ENCODE results near the gene VDR.

VDR gene

DNA sequence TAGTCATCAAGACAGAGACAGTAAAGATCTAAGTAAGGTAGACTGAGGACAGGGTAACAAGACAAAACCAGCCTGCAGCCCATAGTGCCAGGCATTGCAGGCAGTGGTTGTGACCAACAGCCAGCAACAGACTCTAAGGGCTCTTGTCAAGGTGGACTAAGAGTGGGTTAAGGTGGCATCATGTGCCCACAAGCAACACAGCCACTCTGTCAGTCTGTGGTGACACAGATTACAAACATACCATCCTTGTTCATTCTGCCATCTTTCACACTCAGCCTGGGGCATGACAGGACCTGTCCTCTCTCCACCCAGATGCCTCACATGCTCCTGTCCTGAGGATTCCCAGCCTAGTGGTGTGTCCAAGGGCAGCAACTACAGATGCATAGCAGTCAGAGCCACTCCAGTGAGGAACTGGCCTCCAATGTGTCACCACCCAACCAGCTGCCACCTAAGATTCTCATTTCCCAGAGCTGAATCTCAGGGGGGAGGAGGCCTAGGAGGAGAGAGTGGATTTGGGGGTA lies 28.3 kb downstream of the VDR start:
- no peak overlapping the region for H3K27ac ChIP-seq
- no peak for TF ChIP-seq Cebpa-rat (IDR thresholded peaks at IDR 0.05)
- no peaks in the 10 kb centered on the region for H3K9me3 ChIP-seq
- H3K9ac ChIP-seq: no peak overlapping the region
- H3K4me3 ChIP-seq: no peak overlapping the region
- no peaks in the 10 kb centered on the region for H3K27me3 ChIP-seq
- no peak overlapping the region for H3K4me2 ChIP-seq
- no peaks in the 10 kb centered on the region for H4K20me1 ChIP-seq
- H3K4me1 ChIP-seq: peaks cover 18% of the 10 kb centered on the region
- H3K36me3 ChIP-seq: no peaks in the 10 kb centered on the region

GRCh38 chr12:47875746-47876439 lies 28.9 kb downstream of the VDR start:
- Histone ChIP-seq H4K20me1 (no peaks in the 10 kb centered on the region), H3K4me1 (peaks cover 17% of the 10 kb centered on the region), H3K9me3 (no peaks in the 10 kb centered on the region), H3K4me3 (no peak overlapping the region), H3K4me2 (no peak overlapping the region), H3K27me3 (no peaks in the 10 kb centered on the region), H3K27ac (no peak overlapping the region), H3K36me3 (no peaks in the 10 kb centered on the region), H3K9ac (no peak overlapping the region)
- TF ChIP-seq Cebpa-rat (IDR thresholded peaks at IDR 0.05): no peak

DNA sequence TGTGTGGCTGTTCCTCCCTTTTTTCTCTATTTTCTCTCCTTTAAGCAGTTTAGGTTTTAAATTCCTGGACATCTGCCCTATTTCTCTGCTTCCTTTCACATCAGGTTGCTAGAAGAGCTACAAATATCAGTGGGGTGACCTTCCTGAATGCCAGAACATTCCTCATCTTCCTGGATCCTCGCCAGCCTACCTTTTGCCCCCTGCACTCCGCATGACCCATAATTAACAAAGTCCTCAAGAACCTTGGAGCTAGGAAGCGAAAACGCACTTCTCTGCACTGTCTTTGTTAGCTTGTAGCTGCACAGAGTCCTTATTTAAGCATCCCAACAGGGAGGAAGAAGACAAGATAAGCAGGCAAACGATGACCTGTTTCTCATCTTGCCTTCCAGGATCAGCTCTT lies 30.5 kb downstream of the VDR start:
- Histone ChIP-seq H3K9me3 (no peaks in the 10 kb centered on the region), H3K4me1 (peaks cover 21% of the 10 kb centered on the region), H3K4me2 (no peak overlapping the region), H3K9ac (no peak overlapping the region), H3K36me3 (no peaks in the 10 kb centered on the region), H3K27me3 (no peaks in the 10 kb centered on the region), H4K20me1 (no peaks in the 10 kb centered on the region), H3K4me3 (no peak overlapping the region), H3K27ac (no peak overlapping the region)
- TF ChIP-seq Cebpa-rat (IDR thresholded peaks at IDR 0.05): no peak

DNA sequence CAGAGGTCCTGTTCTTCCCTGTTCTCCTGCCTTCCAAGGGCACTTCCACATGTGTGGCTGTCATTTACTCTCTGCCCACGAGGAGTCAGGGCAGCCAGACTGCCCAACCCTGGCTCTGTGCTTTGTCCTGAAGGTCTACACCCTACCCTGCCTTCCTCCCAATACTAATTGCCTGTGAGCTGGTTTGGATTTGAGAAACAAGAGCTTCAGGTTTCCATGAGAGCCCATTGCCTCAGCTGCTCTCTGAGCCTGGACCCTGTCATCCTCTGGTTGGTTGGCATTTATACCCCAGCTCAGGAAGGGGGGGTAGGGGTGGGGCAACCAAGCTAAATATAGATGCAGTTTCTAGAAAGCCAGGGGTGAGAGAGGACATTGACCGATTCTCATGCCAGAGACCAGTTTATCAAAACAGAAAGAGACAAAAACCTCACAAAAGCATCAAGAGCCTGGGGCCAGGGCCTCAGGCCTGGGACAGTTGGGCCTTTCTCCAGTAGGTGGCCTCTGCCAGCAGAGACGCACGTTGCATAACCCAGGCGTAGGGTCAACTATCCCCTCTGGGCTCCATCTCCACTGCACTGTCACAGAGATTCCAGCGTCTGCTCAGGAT lies 34.5 kb downstream of the VDR start:
- Histone ChIP-seq H3K27ac (no peak overlapping the region), H3K4me1 (peaks cover 48% of the 10 kb centered on the region), H4K20me1 (peaks cover 7% of the 10 kb centered on the region; the same call in 1 of the 2 replicates), H3K36me3 (no peaks in the 10 kb centered on the region), H3K9me3 (no peaks in the 10 kb centered on the region), H3K27me3 (no peaks in the 10 kb centered on the region), H3K4me2 (peak overlapping the region; percentile 85), H3K4me3 (no peak overlapping the region), H3K9ac (no peak overlapping the region)
- 0 out of 2 replicates have a peak, but pooled peaks have one; percentile 27 for TF ChIP-seq Cebpa-rat (IDR thresholded peaks at IDR 0.05)

- H3K4me3 ChIP-seq: no peak overlapping the region
- H3K4me1 ChIP-seq: peaks cover 52% of the 10 kb centered on the region
- no peak overlapping the region for H3K9ac ChIP-seq
- H3K27ac ChIP-seq: no peak overlapping the region
- H3K36me3 ChIP-seq: no peaks in the 10 kb centered on the region
- H3K4me2 ChIP-seq: peak overlapping the region; percentile 85
- no peaks in the 10 kb centered on the region for H3K9me3 ChIP-seq
- H3K27me3 ChIP-seq: no peaks in the 10 kb centered on the region
- TF ChIP-seq Cebpa-rat (IDR thresholded peaks at IDR 0.05): no peak
- peaks cover 7% of the 10 kb centered on the region; the same call in 1 of the 2 replicates for H4K20me1 ChIP-seq
Measured at GRCh38 chr12:47868552-47869031, 36.2 kb downstream of the VDR start.

DNA sequence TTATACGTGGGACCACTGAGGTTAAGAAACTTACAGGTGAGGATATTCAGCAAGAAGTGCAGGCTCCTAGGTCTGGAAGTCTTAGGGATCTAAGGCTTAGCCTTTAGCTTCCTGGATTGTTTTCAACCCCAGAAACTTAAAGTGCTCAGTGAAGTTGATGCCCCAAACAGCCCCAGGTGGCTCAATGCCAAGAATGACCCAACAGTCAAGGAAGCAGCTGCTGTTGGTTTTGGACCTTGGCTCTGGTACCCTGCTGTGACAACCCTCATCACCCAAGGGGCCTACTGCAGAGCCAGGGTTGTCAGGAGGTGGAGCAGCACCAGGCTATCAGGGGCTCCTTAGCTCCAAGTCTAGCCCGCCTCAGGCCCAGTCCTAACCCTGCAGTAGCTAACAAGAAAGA lies 36.8 kb downstream of the VDR start:
- no peaks in the 10 kb centered on the region for H3K27me3 ChIP-seq
- H3K4me3 ChIP-seq: no peak overlapping the region; the same call in 1 of the 2 replicates
- H3K9ac ChIP-seq: peak overlapping the region; percentile 15; the same call in 1 of the 2 replicates
- peaks cover 57% of the 10 kb centered on the region for H3K4me1 ChIP-seq
- no peaks in the 10 kb centered on the region for H3K36me3 ChIP-seq
- peak overlapping the region; percentile 24; the same call in 1 of the 2 replicates for H3K27ac ChIP-seq
- peaks cover 7% of the 10 kb centered on the region; the same call in 1 of the 2 replicates for H4K20me1 ChIP-seq
- TF ChIP-seq Cebpa-rat (IDR thresholded peaks at IDR 0.05): no peak
- H3K4me2 ChIP-seq: peak overlapping the region; percentile 85
- H3K9me3 ChIP-seq: no peaks in the 10 kb centered on the region

DNA sequence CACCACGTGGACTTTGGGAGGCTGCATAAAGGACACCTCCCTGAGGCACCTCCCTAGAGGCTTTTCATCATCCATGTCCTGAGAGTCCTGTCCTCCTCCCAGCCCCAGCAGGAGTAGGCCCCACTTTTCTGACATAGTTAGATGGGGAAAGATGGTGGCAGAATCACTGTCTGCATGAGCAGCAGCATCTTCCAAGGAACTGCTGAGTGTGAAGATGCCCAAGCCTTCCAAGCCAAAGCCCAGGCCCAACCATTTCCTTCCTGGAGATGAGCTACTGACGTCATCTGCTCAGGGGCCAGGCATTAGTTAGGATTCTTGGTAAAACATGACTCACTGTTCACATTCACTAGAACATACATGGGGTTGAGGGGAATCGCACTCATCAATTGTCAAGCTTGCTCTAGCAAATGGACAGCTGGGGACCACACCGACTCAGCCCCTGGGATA lies 37.3 kb downstream of the VDR start:
- Histone ChIP-seq H3K27me3 (no peaks in the 10 kb centered on the region), H3K9me3 (no peaks in the 10 kb centered on the region), H3K9ac (0 out of 2 replicates have a peak overlapping the region, but pooled peaks have one; percentile 15), H3K36me3 (no peaks in the 10 kb centered on the region), H3K4me3 (no peak overlapping the region; the same call in 1 of the 2 replicates), H4K20me1 (peaks cover 7% of the 10 kb centered on the region; the same call in 1 of the 2 replicates), H3K27ac (peak overlapping the region; percentile 24; the same call in 1 of the 2 replicates), H3K4me1 (peaks cover 58% of the 10 kb centered on the region), H3K4me2 (peak overlapping the region; percentile 85)
- TF ChIP-seq Cebpa-rat (IDR thresholded peaks at IDR 0.05): no peak

DNA sequence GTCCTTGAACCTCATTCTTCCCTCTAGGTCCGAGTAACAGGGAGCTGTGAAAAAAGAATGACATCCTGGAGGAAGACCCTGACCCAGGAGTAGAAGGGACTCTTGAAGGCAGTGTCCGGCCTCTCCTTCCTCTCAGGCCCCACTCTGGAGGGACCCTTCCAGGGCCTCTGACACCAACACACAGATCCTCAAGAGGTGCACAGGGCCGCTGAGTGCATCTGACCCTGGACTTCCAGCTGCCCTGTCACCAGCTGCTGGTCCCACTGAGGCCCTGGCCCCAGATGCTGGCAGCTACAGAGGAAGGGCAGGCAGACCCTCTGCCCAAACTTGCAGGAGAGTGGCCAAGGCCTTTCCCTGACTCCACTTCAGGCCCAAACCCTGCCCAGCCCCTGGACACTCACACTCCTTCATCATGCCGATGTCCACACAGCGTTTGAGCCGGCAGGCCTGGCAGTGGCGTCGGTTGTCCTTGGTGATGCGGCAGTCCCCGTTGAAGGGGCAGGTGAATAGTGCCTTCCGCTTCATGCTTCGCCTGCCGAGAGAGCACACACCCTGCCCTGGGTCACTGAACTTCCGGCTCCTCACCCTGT lies 40.1 kb downstream of the VDR start:
- Histone ChIP-seq H3K27ac (no peak overlapping the region), H3K4me1 (peaks cover 44% of the 10 kb centered on the region), H3K9ac (no peak overlapping the region), H3K27me3 (no peaks in the 10 kb centered on the region), H4K20me1 (peaks cover 7% of the 10 kb centered on the region; the same call in 1 of the 2 replicates), H3K4me2 (no peak overlapping the region), H3K36me3 (no peaks in the 10 kb centered on the region), H3K4me3 (no peak overlapping the region), H3K9me3 (no peaks in the 10 kb centered on the region)
- no peak for TF ChIP-seq Cebpa-rat (IDR thresholded peaks at IDR 0.05)

- Histone ChIP-seq H3K9ac (no peak overlapping the region), H3K9me3 (no peaks in the 10 kb centered on the region), H3K4me2 (peak overlapping the region; percentile 45), H3K27ac (no peak overlapping the region), H3K4me3 (no peak overlapping the region), H4K20me1 (peaks cover 7% of the 10 kb centered on the region; the same call in 1 of the 2 replicates), H3K36me3 (no peaks in the 10 kb centered on the region), H3K27me3 (no peaks in the 10 kb centered on the region), H3K4me1 (peaks cover 36% of the 10 kb centered on the region)
- TF ChIP-seq Cebpa-rat (IDR thresholded peaks at IDR 0.05): no peak
Measured at GRCh38 chr12:47863985-47864384, 40.8 kb downstream of the VDR start.
